SK-N-SH (cell line): ENCODE data around the gene GRHL3. TPM values are rescaled to one million over a fixed set of nuclear protein-coding genes. Genes with fewer than 3 reads are reported as not detected.

Experiments used
- CTCF ChIA-PET: fragments of 300-600, 350-600 bp; formaldehyde crosslinking; extraction: SDS; loops from one replicate; lab custom pipeline; 2021; lab: Yijun Ruan, JAX
- POLR2A ChIA-PET: fragments of 350-600 bp; sonication (Branson Sonifier 250); formaldehyde crosslinking; extraction: SDS; loops from one replicate; lab custom pipeline; 2020; ENCODE audit warnings: antibody characterized with exemption, inconsistent platforms; lab: Yijun Ruan, JAX
- DNase-seq: peaks from one replicate; pipeline ENCODE4 v3.0.0; 2012
- H2AFZ ChIP-seq: fragments of 200-600 bp; sonication (generic); 2 replicates; pipeline ENCODE4 v1.8.1; 2016; ENCODE audit warnings: antibody characterized with exemption, mild to moderate bottlenecking, low read depth
- H3F3A ChIP-seq: fragments of 200-600 bp; sonication (generic); replicated peaks from 2 replicates; pipeline ENCODE3; 2016; ENCODE audit warnings: antibody characterized with exemption, mild to moderate bottlenecking; ENCODE audit not compliant: insufficient read depth
- H3K27ac ChIP-seq, 2 experiments: fragments of 200-500 bp in 1 of 2; fragments of 200-600 bp in 1 of 2; sonication (Bioruptor generic) in 1 of 2; sonication (generic), shearing (Covaris generic) in 1 of 2; 2 replicates each; pipeline versions ENCODE4 v1.5.1 to v1.6.1; 2014 to 2016; ENCODE audit warnings: low read depth in 2 of 2, inconsistent platforms in 1 of 2, low read length in 1 of 2, mild to moderate bottlenecking in 1 of 2, mixed read lengths in 1 of 2
- H3K27me3 ChIP-seq: fragments of 200-600 bp; sonication (generic), shearing (Covaris generic); 2 replicates; pipeline ENCODE4 v1.6.1; 2016; ENCODE audit warnings: mixed run types; ENCODE audit not compliant: insufficient read depth
- H3K36me3 ChIP-seq, 2 experiments: fragments of 200-500 bp in 1 of 2; fragments of 200-600 bp in 1 of 2; sonication (Bioruptor generic) in 1 of 2; sonication (generic) in 1 of 2; replicated peaks in 1 of 2; 2 replicates each; pipeline versions ENCODE3 to v1.5.1; 2014 to 2016; ENCODE audit warnings: low read length in 1 of 2, mild to moderate bottlenecking in 1 of 2; ENCODE audit not compliant: insufficient read depth in 2 of 2, control insufficient read depth in 1 of 2
- H3K4me1 ChIP-seq, 2 experiments: fragments of 200-500 bp in 1 of 2; fragments of 200-600 bp in 1 of 2; sonication (Bioruptor generic) in 1 of 2; sonication (generic), shearing (Covaris generic) in 1 of 2; 2 replicates each; pipeline versions ENCODE4 v1.5.1 to v1.6.1; 2014 to 2016; ENCODE audit warnings: low read depth in 1 of 2, low read length in 1 of 2, mixed run types in 1 of 2; ENCODE audit not compliant: insufficient read depth in 2 of 2, control insufficient read depth in 1 of 2
- H3K4me2 ChIP-seq: fragments of 200-600 bp; sonication (generic), shearing (Covaris generic); 2 replicates; pipeline ENCODE4 v1.6.1; 2017; ENCODE audit warnings: mixed run types
- H3K4me3 ChIP-seq, 2 experiments: fragments of 200-500 bp in 1 of 2; fragments of 200-600 bp in 1 of 2; sonication (Bioruptor generic) in 1 of 2; sonication (generic), shearing (Covaris generic) in 1 of 2; 2 replicates each; pipeline versions ENCODE4 v1.5.1 to v1.8.1; 2014 to 2016; ENCODE audit warnings: low read depth in 2 of 2, inconsistent platforms in 1 of 2, low read length in 1 of 2, mild to moderate bottlenecking in 1 of 2, mixed read lengths in 1 of 2, moderate library complexity in 1 of 2
- H3K79me2 ChIP-seq: fragments of 200-600 bp; sonication (generic); 2 replicates; pipeline ENCODE4 v1.8.1; 2017; ENCODE audit warnings: mild to moderate bottlenecking; ENCODE audit not compliant: insufficient read depth
- H3K9ac ChIP-seq: fragments of 200-600 bp; sonication (generic); 2 replicates; pipeline ENCODE4 v1.6.1; 2017; ENCODE audit warnings: mixed run types
- H3K9me2 ChIP-seq: fragments of 200-600 bp; sonication (generic); 2 replicates; pipeline ENCODE4 v1.6.1; 2017; ENCODE audit warnings: mixed run types
- H3K9me3 ChIP-seq: fragments of 200-600 bp; sonication (generic); 2 replicates; pipeline ENCODE4 v1.6.1; 2017; ENCODE audit warnings: mixed run types, mild to moderate bottlenecking, moderate library complexity
- H4K20me1 ChIP-seq: fragments of 200-600 bp; sonication (generic); 2 replicates; pipeline ENCODE4 v1.6.1; 2017; ENCODE audit warnings: mild to moderate bottlenecking, mixed run types; ENCODE audit not compliant: insufficient read depth
- CTCF ChIP-seq: fragments of 200-600 bp; sonication (generic); IDR thresholded peaks from 2 replicates; pipeline ENCODE4 v1.6.1; 2017; ENCODE audit warnings: antibody characterized with exemption, mild to moderate bottlenecking, moderate library complexity
- EP300 ChIP-seq, 2 experiments: IDR thresholded peaks; 2 replicates each; pipeline versions ENCODE4 v1.4.0 to v1.6.1; 2012; ENCODE audit warnings: borderline replicate concordance in 1 of 2, low read depth in 1 of 2, low read length in 1 of 2
- EZH2phosphoT487 ChIP-seq: fragments of 200-600 bp; sonication (generic); IDR thresholded peaks from 2 replicates; pipeline ENCODE4 v1.6.1; 2017; ENCODE audit warnings: low read depth, mixed run types, mild to moderate bottlenecking, antibody characterized with exemption, moderate library complexity, borderline replicate concordance
- FOSL2 ChIP-seq: IDR thresholded peaks from 2 replicates; pipeline ENCODE4 v1.4.0; 2012; ENCODE audit warnings: low read depth, mild to moderate bottlenecking, moderate library complexity, borderline replicate concordance
- GATA2 ChIP-seq: sonication (generic); formaldehyde crosslinking; IDR thresholded peaks from 2 replicates; pipeline ENCODE4 v1.5.0; 2020; ENCODE audit warnings: mild to moderate bottlenecking, missing genetic modification reagents
- JUND ChIP-seq: IDR thresholded peaks from 2 replicates; pipeline ENCODE4 v1.4.0; 2012
- MEF2A ChIP-seq: IDR thresholded peaks from 2 replicates; pipeline ENCODE4 v1.4.0; 2012; ENCODE audit warnings: low read depth, borderline replicate concordance
- MXI1 ChIP-seq: IDR thresholded peaks from 2 replicates; pipeline ENCODE4 v1.6.1; 2012; ENCODE audit warnings: mild to moderate bottlenecking, low read depth, low read length, improper control_type of control experiment
- NFIC ChIP-seq: IDR thresholded peaks from 2 replicates; pipeline ENCODE4 v1.4.0; 2012; ENCODE audit warnings: borderline replicate concordance
- NRF1 ChIP-seq: IDR thresholded peaks from 2 replicates; pipeline ENCODE4 v1.6.1; 2012; ENCODE audit warnings: low read depth, mild to moderate bottlenecking, low read length
- POLR2AphosphoS5 ChIP-seq: IDR thresholded peaks from 2 replicates; pipeline ENCODE4 v1.6.1; 2012; ENCODE audit warnings: low read depth, low read length
- RXRA ChIP-seq: IDR thresholded peaks from 2 replicates; pipeline ENCODE4 v1.4.0; 2012; ENCODE audit warnings: low read depth, mild to moderate bottlenecking, borderline replicate concordance
- SIN3A ChIP-seq: IDR thresholded peaks from 2 replicates; pipeline ENCODE4 v1.6.1; 2012; ENCODE audit warnings: low read depth, mild to moderate bottlenecking, low read length, moderate library complexity, borderline replicate concordance
- TAF1 ChIP-seq: IDR thresholded peaks from 2 replicates; pipeline ENCODE4 v1.6.1; 2012; ENCODE audit warnings: low read depth, mild to moderate bottlenecking, low read length, moderate library complexity, borderline replicate concordance
- TCF12 ChIP-seq: IDR thresholded peaks from 2 replicates; pipeline ENCODE4 v1.4.0; 2012
- TEAD4 ChIP-seq: IDR thresholded peaks from 2 replicates; pipeline ENCODE4 v1.4.0; 2012; ENCODE audit warnings: mild to moderate bottlenecking, borderline replicate concordance; ENCODE audit not compliant: insufficient read depth
- YY1 ChIP-seq: IDR thresholded peaks from 2 replicates; pipeline ENCODE4 v1.4.0; 2012; ENCODE audit warnings: low read depth, mild to moderate bottlenecking
- WGBS: methylation state at CpG from one replicate; pipeline ENCODE4 v1.1.6; 2017; ENCODE audit warnings: low lambda C conversion rate; 5-methylcytosine and 5-hydroxymethylcytosine counted together
- polyA plus RNA-seq, 3 experiments: library from polyadenylated mRNA; depleted of rRNA; stranded (reverse); fragments of >200 nt; gene quantifications; 2 replicates each; pipeline ENCODE4 v1.2.3, GENCODE V29; 2012
- TF ChIP-seq, protein P1 (sequence below): fragments of 150-350 bp; IDR thresholded peaks from 2 replicates; pipeline ENCODE4 v1.6.1; 2017; ENCODE audit warnings: antibody characterized with exemption, low read length, low read depth, borderline replicate concordance
- TF ChIP-seq, protein P2 (sequence below): IDR thresholded peaks from 2 replicates; pipeline ENCODE4 v1.6.1; 2012; ENCODE audit warnings: mild to moderate bottlenecking, low read depth, low read length, moderate library complexity
- TF ChIP-seq, protein P3 (sequence below): IDR thresholded peaks from 2 replicates; pipeline ENCODE4; 2012

The GRHL3 gene
- polyA plus RNA-seq, 1 of the 3 experiments (the other 2 are of a cell fraction), result 0.05 TPM

- POLR2A ChIA-PET, result no interaction called here
- CTCF ChIA-PET, result interaction anchor here (0.8 kb wide), 1 partner anchor 23 kb away, joined by 3 read pairs; no protein-coding TSS in a partner anchor
- TF ChIP-seq, protein P1, sequence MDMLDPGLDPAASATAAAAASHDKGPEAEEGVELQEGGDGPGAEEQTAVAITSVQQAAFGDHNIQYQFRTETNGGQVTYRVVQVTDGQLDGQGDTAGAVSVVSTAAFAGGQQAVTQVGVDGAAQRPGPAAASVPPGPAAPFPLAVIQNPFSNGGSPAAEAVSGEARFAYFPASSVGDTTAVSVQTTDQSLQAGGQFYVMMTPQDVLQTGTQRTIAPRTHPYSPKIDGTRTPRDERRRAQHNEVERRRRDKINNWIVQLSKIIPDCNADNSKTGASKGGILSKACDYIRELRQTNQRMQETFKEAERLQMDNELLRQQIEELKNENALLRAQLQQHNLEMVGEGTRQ, result no peak
- TF ChIP-seq MEF2A (no peak), TEAD4 (no peak), TCF12 (no peak), FOSL2 (no peak), EP300 (IDR thresholded peaks at IDR 0.05; ENCODE audit: borderline replicate concordance in 1 of 2, low read depth in 1 of 2, low read length in 1 of 2) (no peak), NFIC (no peak), YY1 (no peak), JUND (no peak), SIN3A (no peak), GATA2 (no peak), EZH2phosphoT487 (no peak), POLR2AphosphoS5 (no peak), TAF1 (no peak), CTCF (no peak), RXRA (no peak), NRF1 (no peak), MXI1 (no peak)
- TF ChIP-seq, protein P2, sequence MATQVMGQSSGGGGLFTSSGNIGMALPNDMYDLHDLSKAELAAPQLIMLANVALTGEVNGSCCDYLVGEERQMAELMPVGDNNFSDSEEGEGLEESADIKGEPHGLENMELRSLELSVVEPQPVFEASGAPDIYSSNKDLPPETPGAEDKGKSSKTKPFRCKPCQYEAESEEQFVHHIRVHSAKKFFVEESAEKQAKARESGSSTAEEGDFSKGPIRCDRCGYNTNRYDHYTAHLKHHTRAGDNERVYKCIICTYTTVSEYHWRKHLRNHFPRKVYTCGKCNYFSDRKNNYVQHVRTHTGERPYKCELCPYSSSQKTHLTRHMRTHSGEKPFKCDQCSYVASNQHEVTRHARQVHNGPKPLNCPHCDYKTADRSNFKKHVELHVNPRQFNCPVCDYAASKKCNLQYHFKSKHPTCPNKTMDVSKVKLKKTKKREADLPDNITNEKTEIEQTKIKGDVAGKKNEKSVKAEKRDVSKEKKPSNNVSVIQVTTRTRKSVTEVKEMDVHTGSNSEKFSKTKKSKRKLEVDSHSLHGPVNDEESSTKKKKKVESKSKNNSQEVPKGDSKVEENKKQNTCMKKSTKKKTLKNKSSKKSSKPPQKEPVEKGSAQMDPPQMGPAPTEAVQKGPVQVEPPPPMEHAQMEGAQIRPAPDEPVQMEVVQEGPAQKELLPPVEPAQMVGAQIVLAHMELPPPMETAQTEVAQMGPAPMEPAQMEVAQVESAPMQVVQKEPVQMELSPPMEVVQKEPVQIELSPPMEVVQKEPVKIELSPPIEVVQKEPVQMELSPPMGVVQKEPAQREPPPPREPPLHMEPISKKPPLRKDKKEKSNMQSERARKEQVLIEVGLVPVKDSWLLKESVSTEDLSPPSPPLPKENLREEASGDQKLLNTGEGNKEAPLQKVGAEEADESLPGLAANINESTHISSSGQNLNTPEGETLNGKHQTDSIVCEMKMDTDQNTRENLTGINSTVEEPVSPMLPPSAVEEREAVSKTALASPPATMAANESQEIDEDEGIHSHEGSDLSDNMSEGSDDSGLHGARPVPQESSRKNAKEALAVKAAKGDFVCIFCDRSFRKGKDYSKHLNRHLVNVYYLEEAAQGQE, result no peak
- TF ChIP-seq, protein P3, sequence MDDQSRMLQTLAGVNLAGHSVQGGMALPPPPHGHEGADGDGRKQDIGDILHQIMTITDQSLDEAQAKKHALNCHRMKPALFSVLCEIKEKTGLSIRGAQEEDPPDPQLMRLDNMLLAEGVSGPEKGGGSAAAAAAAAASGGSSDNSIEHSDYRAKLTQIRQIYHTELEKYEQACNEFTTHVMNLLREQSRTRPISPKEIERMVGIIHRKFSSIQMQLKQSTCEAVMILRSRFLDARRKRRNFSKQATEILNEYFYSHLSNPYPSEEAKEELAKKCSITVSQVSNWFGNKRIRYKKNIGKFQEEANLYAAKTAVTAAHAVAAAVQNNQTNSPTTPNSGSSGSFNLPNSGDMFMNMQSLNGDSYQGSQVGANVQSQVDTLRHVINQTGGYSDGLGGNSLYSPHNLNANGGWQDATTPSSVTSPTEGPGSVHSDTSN, result no peak
- TF ChIP-seq, all 33 proteins: peak for 0
Measured at GRCh38 chr1:24357038-24357437, 37.9 kb downstream of the GRHL3 start.

More at GRCh38 chr1:24357038-24357437, 37.9 kb downstream of the GRHL3 start:
- H3K4me1 ChIP-seq, result no peaks in the 10 kb centered on the region
- H3K4me2 ChIP-seq, result no peak overlapping the region
- no peak overlapping the region for H3K9ac ChIP-seq
- H3K4me3 ChIP-seq, result no peak overlapping the region
- 86% methylated on average over 6 of the region's 7 CpGs for WGBS
- no peak overlapping the region for H3K27ac ChIP-seq
- H3F3A ChIP-seq, result no peaks in the 10 kb centered on the region
- H3K9me2 ChIP-seq, result no peaks in the 10 kb centered on the region
- H4K20me1 ChIP-seq, result no peaks in the 10 kb centered on the region
- no peaks in the 10 kb centered on the region for H3K27me3 ChIP-seq
- no peaks in the 10 kb centered on the region for H3K9me3 ChIP-seq
- H3K79me2 ChIP-seq, result no peaks in the 10 kb centered on the region
- no peak for DNase-seq
- peaks cover 0 to 6% of the 10 kb centered on the region in 2 experiments for H3K36me3 ChIP-seq
- no peak overlapping the region for H2AFZ ChIP-seq
